HEK293 (cell line): ENCODE results near the gene TMEM151B.

ENCODE experiments used
- CTCF ChIP-seq: fragments of 450-650 bp; formaldehyde crosslinking; IDR thresholded peaks from 2 replicates; pipeline ENCODE4 v1.5.1; 2016; ENCODE audit warnings: missing biosample characterization, missing genetic modification characterization
- GLI4 ChIP-seq: fragments of 450-650 bp; formaldehyde crosslinking; IDR thresholded peaks from 2 replicates; pipeline ENCODE4 v1.5.1; 2016; ENCODE audit warnings: missing biosample characterization, missing genetic modification characterization
- HOXA7 ChIP-seq: sonication (generic); formaldehyde crosslinking; IDR thresholded peaks from 2 replicates; pipeline ENCODE4 v1.8.1; 2022; ENCODE audit warnings: missing genetic modification reagents, borderline replicate concordance
- PBX3 ChIP-seq: sonication (generic); formaldehyde crosslinking; IDR thresholded peaks from 2 replicates; pipeline ENCODE4 v1.8.1; 2022; ENCODE audit warnings: mild to moderate bottlenecking, moderate library complexity, missing genetic modification reagents
- TCF7L2 ChIP-seq: IDR thresholded peaks from 2 replicates; pipeline ENCODE4 v1.6.1; 2011; ENCODE audit warnings: low read depth, mild to moderate bottlenecking, inconsistent platforms, low read length, moderate library complexity, borderline replicate concordance
- ZNF121 ChIP-seq: fragments of 450-650 bp; formaldehyde crosslinking; IDR thresholded peaks from 2 replicates; pipeline ENCODE4 v1.5.1; 2016; ENCODE audit warnings: missing biosample characterization, missing genetic modification characterization
- ZNF169 ChIP-seq: fragments of 450-650 bp; formaldehyde crosslinking; IDR thresholded peaks from 2 replicates; pipeline ENCODE4 v1.5.1; 2016; ENCODE audit warnings: missing biosample characterization, missing genetic modification characterization
- ZNF530 ChIP-seq: fragments of 450-650 bp; formaldehyde crosslinking; IDR thresholded peaks from 2 replicates; pipeline ENCODE4 v1.5.1; 2016; ENCODE audit warnings: low read depth, missing biosample characterization, missing genetic modification characterization
- ZNF658 ChIP-seq: fragments of 450-650 bp; formaldehyde crosslinking; IDR thresholded peaks from 2 replicates; pipeline ENCODE4; 2016; ENCODE audit warnings: missing biosample characterization, missing genetic modification characterization
- ZNF830 ChIP-seq: fragments of 450-650 bp; IDR thresholded peaks from 2 replicates; pipeline ENCODE4 v1.5.0; 2018; ENCODE audit warnings: missing biosample characterization, missing genetic modification characterization, low read depth, mild to moderate bottlenecking, moderate library complexity

GRCh38 chr6:44291841-44292240 is 21.6 kb downstream of the TMEM151B start:
- no peak for TF ChIP-seq CTCF (tag by site-specific recombination)
- TF ChIP-seq ZNF169 (tag by site-specific recombination): no peak
- no peak for TF ChIP-seq GLI4
- no peak for TF ChIP-seq PBX3 (CRISPR knock-in tag)
- TF ChIP-seq TCF7L2: no peak
- TF ChIP-seq HOXA7 (CRISPR knock-in tag): no peak
- TF ChIP-seq ZNF530 (tag by site-specific recombination): no peak
- no peak for TF ChIP-seq ZNF830
- no peak for TF ChIP-seq ZNF658 (tag by site-specific recombination)
- no peak for TF ChIP-seq ZNF121 (tag by site-specific recombination)
